Glomerular endothelial cell (primary cell): ENCODE data around the gene NISCH. TPM values are rescaled to one million over a fixed set of nuclear protein-coding genes. Genes with fewer than 3 reads are reported as not detected.

Experiments
- DNase-seq: peaks from one replicate; pipeline ENCODE4 v3.0.0-alpha.2; 2011; ENCODE audit warnings: low read depth, low spot score; ENCODE audit errors: extremely low read depth
- total RNA-seq: library from RNA; depleted of rRNA; stranded (reverse); fragments of >200 nt; gene quantifications from 2 replicates; pipeline ENCODE4 v1.2.3, GENCODE V29; 2015

Gene NISCH
- 90.7 and 113 TPM in 2 replicates for total RNA-seq

GRCh38 chr3:52455283-52456168, at the start of gene NISCH:
Gene NISCH (plus strand): TSS chr3:52455604. CDS start chr3:52455642, 38 bp downstream.
- DNase-seq = no peak

- DNase-seq = no peak
These were observed 49.2 kb upstream of the NISCH start for GRCh38 chr3:52406231-52406661.

DNA sequence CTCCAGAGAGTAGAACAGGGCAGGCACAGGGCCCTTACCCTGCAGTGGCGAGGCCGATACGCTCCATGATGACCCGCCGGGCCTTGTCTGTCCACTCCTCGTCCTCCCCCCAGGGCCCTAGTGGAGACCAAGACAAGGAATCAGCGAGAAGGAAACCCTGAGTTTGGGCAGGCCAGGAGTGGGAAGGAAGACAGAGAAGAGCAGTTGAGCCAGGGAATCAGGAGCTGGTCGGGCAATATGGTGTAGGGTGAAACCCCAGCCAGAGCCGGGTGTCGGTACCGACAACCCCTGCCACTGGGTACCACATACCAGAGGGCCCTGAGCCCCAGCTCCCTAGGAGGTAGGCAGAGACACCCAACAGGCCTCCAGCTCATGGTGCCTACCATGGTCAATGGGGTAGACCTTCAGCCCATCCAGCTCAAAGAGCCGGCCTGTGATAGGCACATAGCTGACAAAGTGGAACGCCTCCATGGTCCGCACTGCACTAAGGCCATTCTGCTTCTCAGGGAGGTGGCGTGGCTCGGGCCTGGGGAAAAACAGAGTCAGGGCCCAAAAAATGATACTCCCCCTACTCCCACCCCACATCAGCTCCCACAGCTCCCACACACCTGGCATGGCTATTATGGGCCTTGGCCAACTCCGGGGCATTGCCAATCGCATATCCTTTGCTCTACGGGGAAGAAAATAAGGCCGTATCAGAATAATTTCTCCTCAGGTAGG, 48.5 kb upstream of the NISCH start:
- DNase-seq = no peak

- no peak for DNase-seq
These were observed 47.6 kb upstream of the NISCH start for GRCh38 chr3:52407779-52408178.

DNA sequence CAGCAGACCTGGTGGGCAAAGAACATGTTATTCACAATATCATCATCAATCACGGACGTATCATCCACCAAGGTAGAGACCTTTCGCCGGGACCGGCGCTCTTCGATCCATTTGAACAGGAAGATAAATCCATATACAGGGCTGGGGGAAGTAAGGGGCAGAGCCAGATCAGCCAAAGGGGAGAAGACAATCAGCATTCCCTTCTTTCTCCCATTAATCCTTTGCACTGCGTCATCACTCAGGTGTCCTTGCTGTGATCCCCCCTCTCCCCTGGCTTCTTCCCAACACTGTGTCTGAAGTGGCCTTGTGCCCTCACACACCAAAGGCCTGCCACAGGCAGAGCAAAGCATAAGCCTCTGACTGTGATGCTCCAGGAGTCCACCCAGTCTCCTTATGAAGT, 46.9 kb upstream of the NISCH start:
- DNase-seq = no peak

DNA sequence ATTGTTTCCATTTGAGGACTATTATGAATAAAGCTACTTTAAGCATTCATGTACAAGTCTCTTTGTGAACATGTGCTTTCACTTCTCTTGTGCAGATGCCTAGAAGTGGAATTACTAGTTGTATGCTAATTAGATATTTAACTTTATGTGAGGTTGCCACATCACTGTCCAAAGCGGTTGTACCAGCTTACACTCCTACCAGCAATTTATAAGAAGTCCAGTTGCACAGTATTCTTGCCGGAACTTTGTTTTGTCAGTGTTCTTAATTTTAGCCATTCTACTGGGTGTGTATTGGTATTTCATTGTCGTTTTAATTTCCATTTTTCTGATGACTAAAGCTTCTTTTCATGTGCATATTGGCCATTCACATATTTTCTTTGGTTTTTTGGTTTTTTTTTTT, 39.6 kb upstream of the NISCH start:
- no peak for DNase-seq

GRCh38 chr3:52420388-52420787, 35.0 kb upstream of the NISCH start:
- no peak for DNase-seq

DNA sequence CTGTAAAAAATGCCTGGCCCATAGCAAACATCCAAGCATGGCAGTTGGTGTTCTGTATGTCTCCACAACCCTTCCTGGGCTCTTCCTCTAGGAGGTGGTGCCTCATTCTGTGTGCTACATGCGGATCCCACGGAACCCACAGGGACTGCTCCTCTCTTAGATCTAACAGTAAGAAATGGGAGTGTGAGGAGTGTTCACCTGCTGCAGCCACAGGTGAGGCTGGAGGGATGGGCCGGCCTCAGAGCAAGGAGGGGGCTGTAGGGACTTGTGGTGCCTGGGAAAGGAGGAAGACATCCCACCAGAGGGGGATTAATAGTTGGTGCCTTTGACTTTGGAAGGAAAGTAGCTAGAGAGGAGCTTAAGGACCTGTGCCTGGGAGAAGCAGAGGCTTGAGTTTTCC, 32.7 kb upstream of the NISCH start:
- DNase-seq = no peak

DNA sequence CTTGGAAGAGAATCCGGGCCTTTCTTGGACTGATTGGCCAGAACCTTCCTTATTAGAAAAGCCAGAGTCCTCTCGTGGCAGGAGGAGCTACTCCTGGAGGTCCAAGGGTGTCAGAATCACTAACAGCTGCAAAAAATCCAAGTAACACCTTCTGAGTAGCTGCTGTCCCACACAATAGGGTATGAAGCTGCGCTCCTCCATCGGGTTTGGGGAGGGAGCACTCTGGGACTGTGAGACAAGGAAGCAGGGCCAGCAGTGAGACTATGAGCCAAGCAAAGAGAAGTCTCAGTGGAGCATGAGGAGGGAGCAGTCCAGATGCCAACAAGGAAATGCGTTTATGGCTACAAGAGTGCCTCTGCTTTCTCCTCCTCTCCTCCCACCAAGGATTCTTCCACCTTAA, 32.2 kb upstream of the NISCH start:
- DNase-seq = no peak

- DNase-seq = peak; percentile 82
These were observed 27.0 kb upstream of the NISCH start for GRCh38 chr3:52428151-52429005.

- DNase-seq = no peak
These were observed 26.4 kb upstream of the NISCH start for GRCh38 chr3:52429031-52429430.

DNA sequence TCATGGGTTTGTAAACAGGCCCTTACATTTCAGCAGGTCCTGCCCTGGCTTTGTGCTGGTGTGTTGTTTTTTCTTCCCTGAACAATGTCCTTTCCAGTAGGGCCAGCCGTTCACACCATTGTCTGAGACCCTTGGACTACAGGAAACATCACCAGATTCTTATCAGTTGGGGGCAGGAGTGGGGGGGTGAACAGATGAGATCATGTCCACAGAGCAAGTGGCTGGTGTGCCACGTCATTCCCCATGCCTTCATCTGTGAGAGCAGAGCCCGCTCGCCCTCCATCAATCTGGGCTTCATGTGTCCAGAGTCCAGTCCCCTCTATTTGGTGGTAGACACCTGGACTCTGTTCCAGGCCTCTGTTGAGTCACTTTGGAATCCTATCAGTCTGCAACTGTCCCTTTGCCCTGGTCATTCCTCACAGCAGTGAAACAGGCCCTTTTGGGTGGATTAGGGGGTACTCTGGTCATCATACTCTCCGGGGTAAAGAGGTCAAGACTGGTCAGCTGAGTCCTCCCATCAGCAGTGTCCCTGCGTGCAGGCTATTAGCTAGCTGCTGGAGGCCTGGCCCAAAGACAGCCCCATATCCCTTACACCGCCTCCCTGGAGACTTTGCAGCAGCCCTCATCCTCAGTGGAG, 25.5 kb upstream of the NISCH start:
- DNase-seq = peak; percentile 96

DNA sequence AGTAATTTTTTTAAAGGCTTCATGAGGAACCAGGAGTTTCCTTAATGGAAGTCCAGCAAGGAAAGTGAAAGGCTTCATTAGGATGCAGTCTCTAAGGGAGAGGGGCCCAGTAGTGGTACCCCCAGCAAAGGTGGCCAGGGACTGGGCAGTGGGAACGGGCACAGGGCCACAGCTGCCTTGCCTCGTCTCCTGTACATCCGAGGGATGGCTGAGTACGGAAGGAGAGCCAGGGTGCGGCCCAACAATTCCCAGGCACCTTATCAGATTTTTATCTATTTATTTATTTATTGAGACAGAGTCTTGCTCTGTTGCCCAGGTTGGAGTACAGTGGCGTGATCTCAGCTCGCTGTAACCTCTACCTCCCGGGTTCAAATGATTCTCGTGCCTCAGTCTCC, 25.0 kb upstream of the NISCH start:
- DNase-seq = no peak

DNA sequence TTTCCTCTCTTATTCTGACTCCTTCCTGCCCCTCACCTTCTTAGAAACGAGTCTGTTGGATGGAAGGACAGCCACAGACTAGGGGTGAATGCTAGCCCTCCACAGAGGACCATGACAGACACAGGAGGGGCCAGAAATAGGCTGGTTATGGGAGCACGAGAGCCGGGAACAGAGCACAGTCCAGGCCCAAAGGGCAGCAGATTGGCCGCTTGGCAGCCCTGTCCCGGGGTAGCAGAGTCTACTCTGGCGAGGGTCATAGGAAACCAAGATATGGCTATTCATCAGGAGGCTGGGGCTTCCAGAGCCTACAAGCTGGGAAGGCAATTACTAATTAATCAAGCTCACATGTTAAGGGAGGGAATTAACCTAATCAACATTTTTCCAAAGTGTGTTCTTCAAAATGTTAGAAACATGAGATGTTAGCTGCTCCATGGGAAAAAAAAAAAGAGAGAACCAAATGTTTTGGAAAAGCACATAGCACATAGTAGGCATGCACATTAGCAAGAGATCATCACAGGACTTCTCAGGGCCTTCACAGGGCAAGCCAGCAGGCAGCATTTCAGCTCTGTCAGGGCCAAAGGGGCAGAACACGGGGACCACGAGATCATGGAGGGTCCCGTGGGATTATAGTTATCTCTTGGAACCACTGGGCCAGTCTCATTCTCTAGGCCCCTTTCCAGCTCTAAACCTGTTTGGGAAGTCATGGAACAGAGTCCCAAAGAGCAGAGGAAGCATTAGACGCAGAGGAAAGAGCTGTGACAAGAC, 23.8 kb upstream of the NISCH start:
- no peak for DNase-seq

GRCh38 chr3:52432225-52432624, 23.2 kb upstream of the NISCH start:
- DNase-seq = no peak

DNA sequence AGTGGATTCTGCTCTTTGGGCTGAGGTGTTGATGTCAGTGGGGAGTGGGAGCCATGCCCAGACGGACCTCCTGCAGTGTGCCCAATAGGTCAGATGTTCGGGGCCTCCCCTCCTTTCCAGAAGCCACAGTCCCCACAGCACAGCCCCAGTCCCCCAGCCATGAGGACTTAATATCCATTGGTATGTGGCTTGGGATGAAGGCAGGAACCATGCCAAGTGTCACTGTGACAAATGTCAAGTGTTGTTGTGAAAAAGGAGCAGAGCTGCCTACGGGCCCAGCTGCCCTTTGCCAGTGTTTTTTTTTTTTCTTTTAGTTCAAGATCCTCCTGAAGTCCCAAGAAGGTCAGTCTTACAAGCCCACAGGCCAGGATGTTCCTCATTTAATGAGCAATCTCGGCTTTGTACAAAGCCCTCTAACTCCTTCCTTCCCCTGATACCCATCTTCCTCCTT, 22.7 kb upstream of the NISCH start:
- DNase-seq = no peak

- DNase-seq = no peak
These were observed 21.9 kb upstream of the NISCH start for GRCh38 chr3:52433328-52433995.

GRCh38 chr3:52433996-52434479, 21.4 kb upstream of the NISCH start:
- DNase-seq = no peak

GRCh38 chr3:52434491-52435115, 20.8 kb upstream of the NISCH start:
- DNase-seq = no peak
